Stimulated activated CD8-positive, alpha-beta memory T cell treated with anti-CD3 and anti-CD28 coated beads, Interleukin-4, amount 100 ng/mL, for 24 hours (primary cell): ENCODE data around the gene L1CAM.
A peak's percentile ranks its signal among the peaks of the same experiment; 100 is the strongest.

Experiments
- DNase-seq: peaks from one replicate; pipeline ENCODE4 v3.0.0-alpha.2; 2020; ENCODE audit warnings: low read depth

The L1CAM gene

GRCh38 chrX:153875391-153876111 lies 10.4 kb downstream of the L1CAM start:
- DNase-seq: peak; percentile 54

GRCh38 chrX:153874366-153875125 lies 11.4 kb downstream of the L1CAM start:
- no peak for DNase-seq

GRCh38 chrX:153874085-153874365 lies 11.9 kb downstream of the L1CAM start:
- no peak for DNase-seq

GRCh38 chrX:153873282-153874084 lies 12.5 kb downstream of the L1CAM start:
- DNase-seq: no peak

GRCh38 chrX:153871946-153872878 lies 13.8 kb downstream of the L1CAM start:
- no peak for DNase-seq

GRCh38 chrX:153871451-153871850 lies 14.5 kb downstream of the L1CAM start:
- no peak for DNase-seq

- DNase-seq: no peak
Observed at GRCh38 chrX:153870791-153871360, 15.1 kb downstream of the L1CAM start.

- DNase-seq: no peak
Observed at GRCh38 chrX:153870288-153870690, 15.7 kb downstream of the L1CAM start.

- DNase-seq: no peak
Observed at GRCh38 chrX:153869473-153870287, 16.3 kb downstream of the L1CAM start.

- DNase-seq: no peak
Observed at GRCh38 chrX:153868576-153869472, 17.1 kb downstream of the L1CAM start.

- DNase-seq: no peak
Observed at GRCh38 chrX:153867671-153868070, 18.3 kb downstream of the L1CAM start.

- DNase-seq: no peak
Observed at GRCh38 chrX:153867139-153867538, 18.8 kb downstream of the L1CAM start.

GRCh38 chrX:153866302-153867019 lies 19.5 kb downstream of the L1CAM start:
- DNase-seq: no peak

- no peak for DNase-seq
Observed at GRCh38 chrX:153865685-153866084, 20.3 kb downstream of the L1CAM start.

- no peak for DNase-seq
Observed at GRCh38 chrX:153865321-153865580, 20.7 kb downstream of the L1CAM start.

- no peak for DNase-seq
Observed at GRCh38 chrX:153864561-153865320, 21.2 kb downstream of the L1CAM start.

- DNase-seq: no peak
Observed at GRCh38 chrX:153864101-153864500, 21.9 kb downstream of the L1CAM start.

- no peak for DNase-seq
Observed at GRCh38 chrX:153863251-153863991, 22.6 kb downstream of the L1CAM start.
